Measurements from ENCODE around the gene CLIC3.

- TF ChIP-seq, protein P1, sequence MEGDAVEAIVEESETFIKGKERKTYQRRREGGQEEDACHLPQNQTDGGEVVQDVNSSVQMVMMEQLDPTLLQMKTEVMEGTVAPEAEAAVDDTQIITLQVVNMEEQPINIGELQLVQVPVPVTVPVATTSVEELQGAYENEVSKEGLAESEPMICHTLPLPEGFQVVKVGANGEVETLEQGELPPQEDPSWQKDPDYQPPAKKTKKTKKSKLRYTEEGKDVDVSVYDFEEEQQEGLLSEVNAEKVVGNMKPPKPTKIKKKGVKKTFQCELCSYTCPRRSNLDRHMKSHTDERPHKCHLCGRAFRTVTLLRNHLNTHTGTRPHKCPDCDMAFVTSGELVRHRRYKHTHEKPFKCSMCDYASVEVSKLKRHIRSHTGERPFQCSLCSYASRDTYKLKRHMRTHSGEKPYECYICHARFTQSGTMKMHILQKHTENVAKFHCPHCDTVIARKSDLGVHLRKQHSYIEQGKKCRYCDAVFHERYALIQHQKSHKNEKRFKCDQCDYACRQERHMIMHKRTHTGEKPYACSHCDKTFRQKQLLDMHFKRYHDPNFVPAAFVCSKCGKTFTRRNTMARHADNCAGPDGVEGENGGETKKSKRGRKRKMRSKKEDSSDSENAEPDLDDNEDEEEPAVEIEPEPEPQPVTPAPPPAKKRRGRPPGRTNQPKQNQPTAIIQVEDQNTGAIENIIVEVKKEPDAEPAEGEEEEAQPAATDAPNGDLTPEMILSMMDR (IDR thresholded peaks at IDR 0.05; ENCODE audit: low read length) = no peak
- no peak for TF ChIP-seq EZH2 (optimal IDR thresholded peaks at IDR 0.05; ENCODE audit: low read depth, low read length)
- TF ChIP-seq EZH2phosphoT487 (IDR thresholded peaks at IDR 0.05; ENCODE audit: low read length) = no peak
Measured at GRCh38 chr9:137037035-137037434, 40.7 kb upstream of the CLIC3 start.
